Measurements from ENCODE around the gene PTGR2.
"Not testable (repeated sequence)": the region's sequence is repeated elsewhere in the genome, so short reads cannot be mapped to it uniquely, and the experiment has no call there.

Gene PTGR2

DNA sequence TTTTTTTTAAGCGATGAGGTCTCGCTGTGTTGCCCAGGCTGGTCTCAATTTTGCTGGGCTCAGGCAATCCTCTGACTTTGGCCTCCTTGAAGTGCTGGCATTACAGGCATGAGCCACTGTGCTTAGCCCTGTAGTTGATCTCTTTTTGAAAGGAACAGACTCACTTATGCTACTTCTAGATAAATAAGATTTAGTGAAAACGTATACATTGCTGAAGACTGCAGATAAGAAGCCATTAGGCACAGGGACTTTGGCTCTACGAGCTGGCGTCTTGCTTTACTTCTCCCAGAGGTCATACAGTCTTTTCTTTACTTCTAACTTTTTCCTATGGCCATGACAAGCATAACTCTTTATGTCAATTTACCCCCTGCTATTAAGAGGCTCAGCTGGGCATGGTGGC, 9.4 kb downstream of the PTGR2 start:
- no peaks in the 10 kb centered on the region for H3K4me1 ChIP-seq (ENCODE audit: control insufficient read depth, insufficient read depth, low read length, poor library complexity, severe bottlenecking)

DNA sequence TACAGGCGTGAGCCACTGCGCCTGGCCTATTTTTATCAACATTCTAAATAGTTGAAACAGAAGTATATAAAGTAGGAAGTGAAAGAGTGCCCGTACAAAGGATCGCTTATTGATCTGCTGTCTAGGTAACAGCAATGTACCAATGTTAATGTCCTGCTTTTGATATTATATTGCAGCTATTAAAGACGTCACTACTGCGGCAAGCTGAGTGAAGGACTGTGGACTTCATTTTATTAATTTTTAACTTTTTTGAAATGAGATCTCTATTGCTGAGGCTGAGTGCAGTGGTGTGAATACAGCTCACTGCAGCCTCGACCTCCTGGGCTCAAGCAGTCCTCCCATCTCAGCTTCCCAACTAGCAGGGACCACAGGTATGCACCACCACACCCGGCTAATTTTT, 10.8 kb downstream of the PTGR2 start:
- H3K4me3 ChIP-seq (ENCODE audit: insufficient read depth, low read depth, low read length, poor library complexity, severe bottlenecking), result no peak overlapping the region
- no peaks in the 10 kb centered on the region for H3K9me3 ChIP-seq (ENCODE audit: control insufficient read depth, low read length)
- no peaks in the 10 kb centered on the region for H3K4me1 ChIP-seq (ENCODE audit: control insufficient read depth, insufficient read depth, low read length, poor library complexity, severe bottlenecking)
- DNase-seq, result no peak
- H3K27ac ChIP-seq (ENCODE audit: insufficient read depth, low read length, poor library complexity, severe bottlenecking), result no peak overlapping the region
- H3K27me3 ChIP-seq (replicated peaks; ENCODE audit: control insufficient read depth, insufficient read depth, low read length, poor library complexity, severe bottlenecking), result no peaks in the 10 kb centered on the region
- no peaks in the 10 kb centered on the region for H3K36me3 ChIP-seq (ENCODE audit: control insufficient read depth, insufficient read depth, low read length)

More for the DNA sequence above, 9.4 kb downstream of the PTGR2 start:
- H3K27me3 ChIP-seq (replicated peaks; ENCODE audit: control insufficient read depth, insufficient read depth, low read length, poor library complexity, severe bottlenecking), result no peaks in the 10 kb centered on the region
- H3K4me3 ChIP-seq (ENCODE audit: insufficient read depth, low read depth, low read length, poor library complexity, severe bottlenecking), result no peak overlapping the region
- no peaks in the 10 kb centered on the region for H3K9me3 ChIP-seq (ENCODE audit: control insufficient read depth, low read length)
- H3K36me3 ChIP-seq (ENCODE audit: control insufficient read depth, insufficient read depth, low read length), result no peaks in the 10 kb centered on the region
- no peak overlapping the region for H3K27ac ChIP-seq (ENCODE audit: insufficient read depth, low read length, poor library complexity, severe bottlenecking)
- DNase-seq, result no peak

DNA sequence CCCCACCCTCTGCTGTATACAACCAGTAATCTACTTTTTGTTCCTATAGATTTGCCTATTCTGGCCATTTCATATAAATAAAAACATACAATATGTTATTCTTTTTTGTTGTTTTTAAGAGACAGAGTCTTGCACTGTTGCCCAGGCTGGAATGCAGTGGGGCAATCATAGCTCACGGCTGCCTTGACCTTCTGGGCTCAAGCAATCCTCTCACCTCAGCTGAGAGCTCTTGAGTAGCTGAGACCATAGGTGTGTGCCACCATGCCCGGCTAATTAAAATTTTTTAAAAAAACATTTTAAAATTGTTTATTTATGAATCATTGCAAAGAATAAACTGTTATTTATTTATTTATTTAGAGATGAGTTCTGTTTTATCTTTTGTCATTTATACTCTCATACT, 11.6 kb downstream of the PTGR2 start:
- Histone ChIP-seq H3K4me3 (ENCODE audit: insufficient read depth, low read depth, low read length, poor library complexity, severe bottlenecking) (no peak overlapping the region), H3K36me3 (ENCODE audit: control insufficient read depth, insufficient read depth, low read length) (no peaks in the 10 kb centered on the region), H3K9me3 (ENCODE audit: control insufficient read depth, low read length) (no peaks in the 10 kb centered on the region), H3K27me3 (replicated peaks; ENCODE audit: control insufficient read depth, insufficient read depth, low read length, poor library complexity, severe bottlenecking) (no peaks in the 10 kb centered on the region), H3K4me1 (ENCODE audit: control insufficient read depth, insufficient read depth, low read length, poor library complexity, severe bottlenecking) (no peaks in the 10 kb centered on the region), H3K27ac (ENCODE audit: insufficient read depth, low read length, poor library complexity, severe bottlenecking) (no peak overlapping the region)
- no peak for DNase-seq

DNA sequence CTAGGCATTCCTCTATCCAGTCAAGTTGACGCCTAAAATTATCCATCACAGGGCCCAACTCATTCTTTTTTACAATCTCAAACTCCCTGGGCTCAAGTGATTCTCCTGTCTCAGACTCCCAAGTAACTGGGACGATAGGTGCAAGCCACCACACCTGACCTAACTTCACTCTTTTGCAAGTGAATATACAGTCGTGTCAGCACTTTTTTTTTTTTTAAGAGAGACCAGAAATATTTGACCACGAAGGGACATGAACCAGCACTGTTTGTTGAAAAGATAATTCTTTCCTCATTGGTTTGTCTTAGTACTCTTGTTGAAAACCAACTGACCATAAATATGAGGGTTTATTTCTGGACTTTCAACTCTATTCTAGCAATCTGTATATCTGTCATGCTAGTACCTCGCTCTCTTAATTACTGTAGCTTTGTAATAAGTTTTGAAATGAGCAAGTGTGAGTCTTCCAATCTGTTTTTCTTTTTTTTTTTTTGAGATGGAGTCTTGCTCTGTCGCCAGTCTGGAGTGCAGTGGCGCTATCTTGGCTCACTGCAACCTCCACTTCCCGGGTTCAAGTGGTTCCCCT, 14.0 kb downstream of the PTGR2 start:
- no peak overlapping the region for H3K27ac ChIP-seq (ENCODE audit: insufficient read depth, low read length, poor library complexity, severe bottlenecking)
- no peaks in the 10 kb centered on the region for H3K9me3 ChIP-seq (ENCODE audit: control insufficient read depth, low read length)
- no peak for DNase-seq
- H3K36me3 ChIP-seq (ENCODE audit: control insufficient read depth, insufficient read depth, low read length), result no peaks in the 10 kb centered on the region
- no peaks in the 10 kb centered on the region for H3K4me1 ChIP-seq (ENCODE audit: control insufficient read depth, insufficient read depth, low read length, poor library complexity, severe bottlenecking)
- H3K27me3 ChIP-seq (replicated peaks; ENCODE audit: control insufficient read depth, insufficient read depth, low read length, poor library complexity, severe bottlenecking), result no peaks in the 10 kb centered on the region
- H3K4me3 ChIP-seq (ENCODE audit: insufficient read depth, low read depth, low read length, poor library complexity, severe bottlenecking), result no peak overlapping the region

DNA sequence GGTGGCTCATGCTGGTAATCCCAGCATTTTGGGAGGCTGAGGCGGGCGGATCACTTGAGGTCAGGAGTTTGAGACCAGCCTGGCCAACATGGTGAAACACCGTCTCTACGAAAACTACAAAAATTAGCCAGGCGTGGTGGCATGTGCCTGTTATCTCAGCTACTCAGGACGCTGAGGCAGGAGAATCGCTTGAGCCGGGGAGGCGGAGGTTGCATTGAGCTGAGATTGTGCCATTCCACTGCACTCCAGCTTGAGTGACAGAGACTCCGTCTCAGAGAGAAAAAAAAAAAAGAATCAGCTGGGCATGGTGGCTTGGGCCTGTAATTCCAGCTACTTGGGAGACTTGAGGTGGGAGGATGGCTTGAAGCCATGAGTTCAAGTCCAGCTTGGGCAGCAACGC, 18.1 kb downstream of the PTGR2 start:
- DNase-seq; H3K9me3 ChIP-seq (ENCODE audit: control insufficient read depth, low read length); H3K4me3 ChIP-seq (ENCODE audit: insufficient read depth, low read depth, low read length, poor library complexity, severe bottlenecking); H3K27me3 ChIP-seq (replicated peaks; ENCODE audit: control insufficient read depth, insufficient read depth, low read length, poor library complexity, severe bottlenecking); H3K4me1 ChIP-seq (ENCODE audit: control insufficient read depth, insufficient read depth, low read length, poor library complexity, severe bottlenecking); H3K27ac ChIP-seq (ENCODE audit: insufficient read depth, low read length, poor library complexity, severe bottlenecking); H3K36me3 ChIP-seq (ENCODE audit: control insufficient read depth, insufficient read depth, low read length): not testable (repeated sequence)

DNA sequence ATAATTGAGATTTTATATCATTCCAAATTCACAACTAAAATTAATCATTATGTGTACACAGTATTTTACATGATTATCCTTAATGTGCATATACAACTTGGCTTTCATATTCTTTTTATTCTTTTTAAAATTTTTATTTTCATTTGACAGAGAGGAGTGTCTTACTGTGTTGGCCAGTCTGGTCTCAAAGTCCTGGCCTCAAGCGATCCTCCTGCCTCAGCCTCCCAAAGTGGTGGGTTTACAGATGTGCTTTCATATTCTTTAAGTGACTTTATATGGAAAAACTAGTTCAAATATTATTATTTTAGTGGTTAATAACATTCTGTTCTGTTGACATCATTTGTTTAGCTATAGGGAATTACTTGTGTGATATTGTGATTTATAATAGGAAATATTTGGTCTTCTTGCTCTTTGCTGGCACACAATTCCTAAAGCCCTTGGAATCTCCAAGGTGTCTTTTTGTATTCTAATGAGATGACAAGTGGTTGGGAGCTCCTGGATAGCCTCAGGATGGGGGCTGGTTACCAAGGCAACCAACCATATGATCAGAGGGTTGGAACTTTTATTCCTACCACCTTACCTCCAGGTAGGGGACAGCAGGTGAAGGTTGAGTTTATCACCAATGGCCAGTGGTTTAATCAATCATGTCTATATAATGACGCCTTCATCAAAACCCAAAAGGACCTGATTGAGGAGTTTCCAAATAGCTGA, 19.0 kb downstream of the PTGR2 start:
- Histone ChIP-seq H3K4me3 (ENCODE audit: insufficient read depth, low read depth, low read length, poor library complexity, severe bottlenecking) (no peak overlapping the region), H3K27me3 (replicated peaks; ENCODE audit: control insufficient read depth, insufficient read depth, low read length, poor library complexity, severe bottlenecking) (no peaks in the 10 kb centered on the region), H3K4me1 (ENCODE audit: control insufficient read depth, insufficient read depth, low read length, poor library complexity, severe bottlenecking) (no peaks in the 10 kb centered on the region), H3K9me3 (ENCODE audit: control insufficient read depth, low read length) (no peaks in the 10 kb centered on the region), H3K36me3 (ENCODE audit: control insufficient read depth, insufficient read depth, low read length) (no peaks in the 10 kb centered on the region), H3K27ac (ENCODE audit: insufficient read depth, low read length, poor library complexity, severe bottlenecking) (no peak overlapping the region)
- no peak for DNase-seq

DNA sequence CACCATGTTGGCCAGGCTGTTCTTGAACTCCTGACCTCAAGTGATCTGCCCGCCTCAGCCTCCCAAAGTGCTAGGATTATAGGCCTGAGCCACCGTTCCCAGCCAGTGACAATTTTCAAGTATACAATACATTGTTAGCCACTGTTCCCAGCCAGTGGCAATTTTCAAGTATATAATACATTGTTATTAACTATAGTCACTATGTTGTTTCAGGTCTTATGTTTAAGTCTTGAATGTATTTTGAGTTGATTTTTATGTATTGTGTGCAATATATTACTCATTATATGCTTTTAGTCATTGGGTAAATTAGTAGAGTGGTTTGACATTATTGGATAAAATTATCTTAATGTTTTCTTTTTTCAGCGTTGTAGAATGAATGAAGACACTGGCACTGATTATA, 22.0 kb downstream of the PTGR2 start:
- Histone ChIP-seq H3K27me3 (replicated peaks; ENCODE audit: control insufficient read depth, insufficient read depth, low read length, poor library complexity, severe bottlenecking) (no peaks in the 10 kb centered on the region), H3K4me1 (ENCODE audit: control insufficient read depth, insufficient read depth, low read length, poor library complexity, severe bottlenecking) (no peaks in the 10 kb centered on the region), H3K27ac (ENCODE audit: insufficient read depth, low read length, poor library complexity, severe bottlenecking) (no peak overlapping the region), H3K4me3 (ENCODE audit: insufficient read depth, low read depth, low read length, poor library complexity, severe bottlenecking) (no peak overlapping the region), H3K9me3 (ENCODE audit: control insufficient read depth, low read length) (no peaks in the 10 kb centered on the region), H3K36me3 (ENCODE audit: control insufficient read depth, insufficient read depth, low read length) (no peaks in the 10 kb centered on the region)
- DNase-seq, result no peak

DNA sequence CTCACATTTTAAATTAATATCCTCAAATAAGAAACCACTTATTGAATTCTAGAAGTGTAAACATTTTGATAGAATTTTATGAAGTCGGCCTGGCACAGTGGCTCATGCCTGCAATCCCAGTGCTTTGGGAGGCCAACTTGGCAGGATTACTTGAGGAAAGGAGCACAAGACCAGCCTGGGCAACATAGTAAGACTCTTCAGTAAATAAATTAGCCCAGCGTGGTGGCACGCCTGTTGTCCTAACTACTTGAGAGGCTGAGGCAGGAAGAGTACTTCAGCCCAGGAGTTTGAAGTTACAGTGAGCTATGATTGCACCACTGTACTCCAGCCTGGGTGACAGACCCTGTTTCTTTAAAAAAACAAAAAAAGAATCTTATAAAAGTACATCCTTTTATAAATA, 26.2 kb downstream of the PTGR2 start:
- no peaks in the 10 kb centered on the region for H3K27me3 ChIP-seq (replicated peaks; ENCODE audit: control insufficient read depth, insufficient read depth, low read length, poor library complexity, severe bottlenecking)
- no peaks in the 10 kb centered on the region for H3K9me3 ChIP-seq (ENCODE audit: control insufficient read depth, low read length)
- H3K4me3 ChIP-seq (ENCODE audit: insufficient read depth, low read depth, low read length, poor library complexity, severe bottlenecking), result no peak overlapping the region
- no peaks in the 10 kb centered on the region for H3K36me3 ChIP-seq (ENCODE audit: control insufficient read depth, insufficient read depth, low read length)
- no peaks in the 10 kb centered on the region for H3K4me1 ChIP-seq (ENCODE audit: control insufficient read depth, insufficient read depth, low read length, poor library complexity, severe bottlenecking)
- H3K27ac ChIP-seq (ENCODE audit: insufficient read depth, low read length, poor library complexity, severe bottlenecking), result no peak overlapping the region
- DNase-seq, result no peak

DNA sequence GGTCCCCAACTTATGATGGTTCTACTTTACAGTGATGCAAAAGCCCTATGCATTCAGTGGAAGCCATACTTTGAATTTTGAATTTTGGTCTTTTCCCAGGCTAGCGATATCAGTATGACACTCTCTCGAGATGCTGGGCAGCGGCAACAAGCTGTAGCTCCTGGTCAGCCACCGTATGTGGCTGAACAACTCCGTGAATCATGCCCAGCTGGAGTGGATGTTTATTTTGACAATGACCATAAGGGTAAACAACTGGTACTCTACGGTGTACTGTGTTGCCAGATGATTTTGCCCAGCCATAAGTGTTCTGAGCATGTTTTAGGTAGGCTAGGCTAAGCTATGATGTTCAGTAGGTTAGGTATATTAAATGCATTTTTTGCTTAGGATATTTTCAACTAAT, 26.8 kb downstream of the PTGR2 start:
- H3K27ac ChIP-seq (ENCODE audit: insufficient read depth, low read length, poor library complexity, severe bottlenecking), result no peak overlapping the region
- H3K36me3 ChIP-seq (ENCODE audit: control insufficient read depth, insufficient read depth, low read length), result no peaks in the 10 kb centered on the region
- H3K9me3 ChIP-seq (ENCODE audit: control insufficient read depth, low read length), result no peaks in the 10 kb centered on the region
- no peaks in the 10 kb centered on the region for H3K4me1 ChIP-seq (ENCODE audit: control insufficient read depth, insufficient read depth, low read length, poor library complexity, severe bottlenecking)
- no peaks in the 10 kb centered on the region for H3K27me3 ChIP-seq (replicated peaks; ENCODE audit: control insufficient read depth, insufficient read depth, low read length, poor library complexity, severe bottlenecking)
- H3K4me3 ChIP-seq (ENCODE audit: insufficient read depth, low read depth, low read length, poor library complexity, severe bottlenecking), result no peak overlapping the region
- DNase-seq, result no peak

DNA sequence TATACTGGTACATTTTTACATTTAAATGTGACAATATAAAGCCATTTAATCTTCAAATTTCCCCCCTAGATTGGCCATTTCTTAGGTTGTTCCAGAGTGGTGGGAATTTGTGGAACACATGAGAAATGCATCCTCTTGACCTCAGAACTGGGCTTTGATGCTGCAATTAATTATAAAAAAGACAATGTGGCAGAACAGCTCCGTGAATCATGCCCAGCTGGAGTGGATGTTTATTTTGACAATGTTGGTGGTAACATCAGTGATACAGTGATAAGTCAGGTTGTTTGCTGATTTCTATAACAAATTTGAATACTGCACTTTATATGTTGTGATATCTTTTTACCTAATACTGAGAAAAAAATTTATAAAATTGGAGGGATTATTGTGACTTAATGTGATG, 27.4 kb downstream of the PTGR2 start:
- no peaks in the 10 kb centered on the region for H3K27me3 ChIP-seq (replicated peaks; ENCODE audit: control insufficient read depth, insufficient read depth, low read length, poor library complexity, severe bottlenecking)
- no peak overlapping the region for H3K27ac ChIP-seq (ENCODE audit: insufficient read depth, low read length, poor library complexity, severe bottlenecking)
- no peaks in the 10 kb centered on the region for H3K4me1 ChIP-seq (ENCODE audit: control insufficient read depth, insufficient read depth, low read length, poor library complexity, severe bottlenecking)
- H3K4me3 ChIP-seq (ENCODE audit: insufficient read depth, low read depth, low read length, poor library complexity, severe bottlenecking), result no peak overlapping the region
- no peaks in the 10 kb centered on the region for H3K36me3 ChIP-seq (ENCODE audit: control insufficient read depth, insufficient read depth, low read length)
- no peak for DNase-seq
- H3K9me3 ChIP-seq (ENCODE audit: control insufficient read depth, low read length), result no peaks in the 10 kb centered on the region
